AG09319 (cell line): ENCODE measurements around the gene TAF7L.
"Not testable (repeated sequence)": the region's sequence is repeated elsewhere in the genome, so short reads cannot be mapped to it uniquely, and the experiment has no call there.

Source experiments
- DNase-seq: peaks from one replicate; pipeline ENCODE4 v3.0.0-alpha.2; 2010; ENCODE audit warnings: low read depth; ENCODE audit errors: extremely low read depth
- CTCF ChIP-seq: IDR thresholded peaks from 2 replicates; pipeline ENCODE4 v1.5.1; 2011; ENCODE audit warnings: low read depth, mild to moderate bottlenecking, inconsistent platforms, low read length, moderate library complexity

TAF7L gene

GRCh38 chrX:101290957-101291603 is at the start of gene TAF7L:
Gene TAF7L, minus strand, starts transcription at chrX:101291334. Its CDS starts 3,791 bp downstream, at chrX:101287543.
- DNase-seq: no peak
- no peak for TF ChIP-seq CTCF

GRCh38 chrX:101337776-101338271 is 46.7 kb upstream of the TAF7L start:
- DNase-seq: no peak
- no peak for TF ChIP-seq CTCF

GRCh38 chrX:101334310-101334709 is 43.2 kb upstream of the TAF7L start:
- not testable (repeated sequence) for DNase-seq

GRCh38 chrX:101326600-101326999 is 35.5 kb upstream of the TAF7L start:
- not testable (repeated sequence) for DNase-seq

- DNase-seq: no peak
- TF ChIP-seq CTCF: no peak
Measured at GRCh38 chrX:101303790-101304189, 12.7 kb upstream of the TAF7L start.

- not testable (repeated sequence) for DNase-seq
Measured at GRCh38 chrX:101295603-101296002, 4.5 kb upstream of the TAF7L start.

- no peak for DNase-seq
- TF ChIP-seq CTCF: peak; percentile 64
Measured at GRCh38 chrX:101287402-101287801, 3.7 kb downstream of the TAF7L start.

- TF ChIP-seq CTCF: no peak
- DNase-seq: no peak
Measured at GRCh38 chrX:101276238-101276637, 14.9 kb downstream of the TAF7L start.

- no peak for TF ChIP-seq CTCF
- no peak for DNase-seq
Measured at GRCh38 chrX:101274198-101274597, 16.9 kb downstream of the TAF7L start.
